ENCODE results near the gene RAB11FIP4. TPM values are rescaled to one million over a fixed set of nuclear protein-coding genes. Genes with fewer than 3 reads are reported as not detected.

RAB11FIP4 gene
- total and polyA plus RNA-seq, 2 of the 13 experiments (the other 11 are each of a cell fraction or from before 2014, with no cell fraction given), result 28.0 to 89.3 TPM

GRCh38 chr17:31435581-31435980 is 44.1 kb downstream of the RAB11FIP4 start:
- H3K9ac ChIP-seq (ENCODE audit: insufficient read depth, low read depth, low read length), result no peak overlapping the region
- H3K27me3 ChIP-seq (ENCODE audit: control insufficient read depth in 1 of 2, insufficient read depth in 2 of 2, low read length in 2 of 2), result peaks cover 1 to 9% of the 10 kb centered on the region in 2 experiments; a peak in 1 of 5 replicates
- no peaks in the 10 kb centered on the region for H3K9me3 ChIP-seq (ENCODE audit: low read length)
- H3K4me2 ChIP-seq (ENCODE audit: low read depth, low read length), result no peak overlapping the region
- intact Hi-C loops (cut with micrococcal nuclease; ENCODE audit: unreplicated experiment) (loop anchor here (5.0 kb wide), 2 partner anchors 42 to 407 kb away; no protein-coding TSS in a partner anchor), in situ Hi-C loops (cut with HindIII; ENCODE audit: extremely low pct_ligation_motif_present, low pct_unique_long_range_greater_than_20kb) (loop anchor here (5.0 to 10.0 kb wide), 2 partner anchors 92 to 409 kb away; no protein-coding TSS in a partner anchor)
- CTCF ChIA-PET (ENCODE audit: low intra/inter-chr PET ratio, low total read pairs), result interaction anchor here (2.0 kb wide), 1 partner anchor 82 kb away, joined by 5 read pairs; no protein-coding TSS in a partner anchor
- H3K4me1 ChIP-seq (ENCODE audit: insufficient read depth, low read length), result peaks cover 93% of the 10 kb centered on the region
- BruUV-seq (replicated peaks), result no TSS peak
- ATAC-seq (no peak), DNase-seq (ENCODE audit: low spot score) (no peak), FAIRE-seq (no peak)
- H3K79me2 ChIP-seq (ENCODE audit: insufficient read depth, low read length), result no peaks in the 10 kb centered on the region
- H2AFZ ChIP-seq (ENCODE audit: low read length), result no peak overlapping the region
- H3K36me3 ChIP-seq (replicated peaks in 1 of 2; ENCODE audit: control insufficient read depth in 1 of 2, insufficient read depth in 2 of 2, low read length in 2 of 2), result no peaks in the 10 kb centered on the region
- POLR2A ChIA-PET, result interaction anchor here (0.6 kb wide), 1 partner anchor 88 kb away, joined by 3 read pairs; no protein-coding TSS in a partner anchor
- H4K20me1 ChIP-seq (ENCODE audit: insufficient read depth, low read length), result no peaks in the 10 kb centered on the region
- H3K4me3 ChIP-seq (replicated peaks in 1 of 3; ENCODE audit: insufficient read depth in 1 of 3, low read depth in 2 of 3, low read length in 3 of 3), result no peak overlapping the region
- TF ChIP-seq SOX6 (IDR thresholded peaks at IDR 0.05) (no peak), SOX6 (CRISPR knock-in tag; IDR thresholded peaks at IDR 0.05) (no peak), TRIM24 (CRISPR knock-in tag; IDR thresholded peaks at IDR 0.05) (no peak), YY1 (IDR thresholded peaks at IDR 0.05; ENCODE audit: insufficient read depth, insufficient replicate concordance, low read depth, low read length) (no peak), ZNF710 (CRISPR knock-in tag; IDR thresholded peaks at IDR 0.05; ENCODE audit: borderline replicate concordance) (no peak), ZFP41 (CRISPR knock-in tag; IDR thresholded peaks at IDR 0.05; ENCODE audit: borderline replicate concordance) (no peak)
- TF ChIP-seq, protein P1, sequence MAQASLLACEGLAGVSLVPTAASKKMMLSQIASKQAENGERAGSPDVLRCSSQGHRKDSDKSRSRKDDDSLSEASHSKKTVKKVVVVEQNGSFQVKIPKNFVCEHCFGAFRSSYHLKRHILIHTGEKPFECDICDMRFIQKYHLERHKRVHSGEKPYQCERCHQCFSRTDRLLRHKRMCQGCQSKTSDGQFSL (CRISPR knock-in tag; IDR thresholded peaks at IDR 0.05), result no peak
- TF ChIP-seq, protein P2, sequence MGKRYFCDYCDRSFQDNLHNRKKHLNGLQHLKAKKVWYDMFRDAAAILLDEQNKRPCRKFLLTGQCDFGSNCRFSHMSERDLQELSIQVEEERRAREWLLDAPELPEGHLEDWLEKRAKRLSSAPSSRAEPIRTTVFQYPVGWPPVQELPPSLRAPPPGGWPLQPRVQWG (CRISPR knock-in tag; IDR thresholded peaks at IDR 0.05; ENCODE audit: borderline replicate concordance, low read depth), result no peak
- TF ChIP-seq, protein P3, sequence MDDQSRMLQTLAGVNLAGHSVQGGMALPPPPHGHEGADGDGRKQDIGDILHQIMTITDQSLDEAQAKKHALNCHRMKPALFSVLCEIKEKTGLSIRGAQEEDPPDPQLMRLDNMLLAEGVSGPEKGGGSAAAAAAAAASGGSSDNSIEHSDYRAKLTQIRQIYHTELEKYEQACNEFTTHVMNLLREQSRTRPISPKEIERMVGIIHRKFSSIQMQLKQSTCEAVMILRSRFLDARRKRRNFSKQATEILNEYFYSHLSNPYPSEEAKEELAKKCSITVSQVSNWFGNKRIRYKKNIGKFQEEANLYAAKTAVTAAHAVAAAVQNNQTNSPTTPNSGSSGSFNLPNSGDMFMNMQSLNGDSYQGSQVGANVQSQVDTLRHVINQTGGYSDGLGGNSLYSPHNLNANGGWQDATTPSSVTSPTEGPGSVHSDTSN (CRISPR knock-in tag; IDR thresholded peaks at IDR 0.05; ENCODE audit: borderline replicate concordance), result no peak
- no CpG with 5 or more reads among the region's 2 CpGs for WGBS (ENCODE audit: low lambda C conversion rate)
- H3K27ac ChIP-seq (ENCODE audit: extremely low read length, insufficient read depth, low read length), result no peak overlapping the region

Data from HepG2 (cell line).